H1 (cell line): ENCODE results near the gene ZSCAN10. TPM values are rescaled to one million over a fixed set of nuclear protein-coding genes. Genes with fewer than 3 reads are reported as not detected.

Source experiments
- CTCF ChIA-PET: fragments of 300-600 bp; sonication (Branson Sonifier 250); formaldehyde crosslinking; loops from one replicate; lab custom pipeline; 2021; ENCODE audit not compliant: partially characterized antibody; lab: Charles Lee
- POLR2A ChIA-PET: fragments of 300-600 bp; sonication (Branson Sonifier 250); formaldehyde crosslinking; loops from one replicate; lab custom pipeline; 2021; ENCODE audit warnings: inconsistent platforms; ENCODE audit not compliant: partially characterized antibody; lab: Charles Lee
- DNase-seq, 2 experiments: peaks; one replicate each; pipeline versions ENCODE4 v3.0.0 to v3.0.0-alpha.2; 2010 to 2022; ENCODE audit warnings: low spot score in 2 of 2, low read depth in 1 of 2, mixed read lengths in 1 of 2
- FAIRE-seq: peaks from 2 replicates; lab custom pipeline; 2011; peaks lifted over from hg19 to GRCh38; lab: Jason Lieb, UNC
- H2AFZ ChIP-seq: 2 replicates; pipeline ENCODE4 v1.8.1; 2012; ENCODE audit warnings: low read length, inconsistent platforms
- H2AK5ac ChIP-seq: 2 replicates; pipeline ENCODE4 v1.6.1; 2013; ENCODE audit warnings: low read depth, low read length
- H2BK120ac ChIP-seq: replicated peaks from 2 replicates; pipeline ENCODE3; 2013; ENCODE audit warnings: low read depth, low read length, inconsistent platforms
- H2BK12ac ChIP-seq: 2 replicates; pipeline ENCODE4 v1.6.1; 2013; ENCODE audit warnings: low read depth, low read length
- H2BK15ac ChIP-seq: 2 replicates; pipeline ENCODE4 v1.6.1; 2013; ENCODE audit warnings: low read length
- H2BK20ac ChIP-seq: 2 replicates; pipeline ENCODE4 v1.6.1; 2013; ENCODE audit warnings: low read length
- H2BK5ac ChIP-seq: 2 replicates; pipeline ENCODE4 v1.6.1; 2013; ENCODE audit warnings: low read depth, low read length
- H3K14ac ChIP-seq: 2 replicates; pipeline ENCODE4 v1.6.1; 2013; ENCODE audit warnings: inconsistent platforms; ENCODE audit not compliant: insufficient read length
- H3K18ac ChIP-seq: 2 replicates; pipeline ENCODE4 v1.6.1; 2013; ENCODE audit warnings: low read length; ENCODE audit errors: extremely low read depth
- H3K23ac ChIP-seq: 2 replicates; pipeline ENCODE4 v1.6.1; 2013; ENCODE audit warnings: inconsistent platforms; ENCODE audit not compliant: insufficient read length
- H3K23me2 ChIP-seq: 2 replicates; pipeline ENCODE4 v1.6.1; 2013; ENCODE audit warnings: low read depth, low read length
- H3K27ac ChIP-seq: 2 replicates; pipeline ENCODE4 v1.6.1; 2011; ENCODE audit warnings: low read depth, low read length, inconsistent platforms
- H3K27me3 ChIP-seq, 4 experiments: replicated peaks in 1 of 4; 1 replicate in 1 of 4; 2 replicates in 3 of 4; pipeline versions ENCODE4 v1.6.1 to v1.8.1; 2011 to 2013; ENCODE audit warnings: low read length in 3 of 4, mild to moderate bottlenecking in 3 of 4, inconsistent platforms in 2 of 4, mixed read lengths in 2 of 4, moderate library complexity in 1 of 4; ENCODE audit not compliant: control insufficient read depth in 3 of 4, insufficient read depth in 3 of 4; ENCODE audit errors: extremely low read depth in 1 of 4
- H3K36me3 ChIP-seq, 4 experiments: 2 replicates each; pipeline versions ENCODE4 v1.6.1 to v1.8.1; 2011 to 2013; ENCODE audit warnings: mild to moderate bottlenecking in 4 of 4, low read length in 3 of 4, moderate library complexity in 2 of 4, control low read depth in 1 of 4, inconsistent platforms in 1 of 4; ENCODE audit not compliant: insufficient read depth in 4 of 4, control insufficient read depth in 2 of 4
- H3K4ac ChIP-seq: replicated peaks from 2 replicates; pipeline ENCODE3; 2013; ENCODE audit warnings: low read length, low read depth, mixed read lengths, inconsistent platforms; ENCODE audit not compliant: insufficient read length
- H3K4me1 ChIP-seq, 4 experiments: replicated peaks in 1 of 4; 1 replicate in 1 of 4; 2 replicates in 3 of 4; pipeline versions ENCODE4 v1.6.1 to v1.8.1; 2011 to 2013; ENCODE audit warnings: low read length in 3 of 4, inconsistent platforms in 2 of 4, mixed read lengths in 1 of 4; ENCODE audit not compliant: insufficient read depth in 4 of 4, control insufficient read depth in 3 of 4
- H3K4me2 ChIP-seq, 2 experiments: 2 replicates each; pipeline versions ENCODE4 v1.6.1 to v1.8.1; 2011 to 2013; ENCODE audit warnings: low read depth in 2 of 2, low read length in 2 of 2, control low read depth in 1 of 2, inconsistent platforms in 1 of 2, mild to moderate bottlenecking in 1 of 2; ENCODE audit not compliant: insufficient read depth in 1 of 2
- H3K4me3 ChIP-seq, 4 experiments: fragments of 200-600, 300-600 bp in 1 of 4; sonication (generic), shearing (Covaris generic), sonication (Bioruptor Twin) in 1 of 4; 2 replicates each; pipeline versions ENCODE4 v1.5.1 to v1.8.1; 2011 to 2016; ENCODE audit warnings: low read length in 4 of 4, low read depth in 3 of 4, control low read depth in 2 of 4, inconsistent platforms in 2 of 4, mild to moderate bottlenecking in 2 of 4, mixed read lengths in 1 of 4, moderate library complexity in 1 of 4; ENCODE audit not compliant: insufficient read depth in 2 of 4; ENCODE audit errors: extremely low read depth in 1 of 4
- H3K56ac ChIP-seq: replicated peaks from 2 replicates; pipeline ENCODE3; 2013; ENCODE audit warnings: low read depth, mild to moderate bottlenecking, mixed read lengths, low read length, inconsistent platforms; ENCODE audit not compliant: insufficient read length
- H3K79me1 ChIP-seq: 2 replicates; pipeline ENCODE4 v1.6.1; 2013; ENCODE audit warnings: low read depth, low read length, control low read depth
- H3K79me2 ChIP-seq, 2 experiments: 2 replicates each; pipeline versions ENCODE4 v1.6.1 to v1.8.1; 2012 to 2013; ENCODE audit warnings: low read length in 2 of 2, mild to moderate bottlenecking in 2 of 2, inconsistent platforms in 1 of 2; ENCODE audit not compliant: insufficient read depth in 2 of 2, control insufficient read depth in 1 of 2
- H3K9ac ChIP-seq, 4 experiments: replicated peaks in 1 of 4; 1 replicate in 1 of 4; 2 replicates in 3 of 4; pipeline versions ENCODE4 v1.6.1 to v1.8.1; 2011 to 2013; ENCODE audit warnings: low read depth in 3 of 4, low read length in 3 of 4, control low read depth in 2 of 4, mild to moderate bottlenecking in 2 of 4, moderate library complexity in 2 of 4, inconsistent platforms in 1 of 4; ENCODE audit errors: extremely low read depth in 1 of 4
- H3K9me3 ChIP-seq, 2 experiments: 2 replicates each; pipeline versions ENCODE4 v1.6.1 to v1.8.1; 2012 to 2013; ENCODE audit warnings: mild to moderate bottlenecking in 2 of 2, moderate library complexity in 2 of 2, control low read depth in 1 of 2, inconsistent platforms in 1 of 2, low read depth in 1 of 2, low read length in 1 of 2, mixed read lengths in 1 of 2; ENCODE audit not compliant: insufficient read depth in 2 of 2
- H4K20me1 ChIP-seq, 2 experiments: replicated peaks in 1 of 2; 2 replicates each; pipeline versions ENCODE3 to v1.8.1; 2011 to 2013; ENCODE audit warnings: inconsistent platforms in 2 of 2, low read length in 2 of 2, mild to moderate bottlenecking in 1 of 2; ENCODE audit not compliant: insufficient read depth in 2 of 2, control insufficient read depth in 1 of 2
- H4K5ac ChIP-seq: 2 replicates; pipeline ENCODE4 v1.6.1; 2013; ENCODE audit warnings: low read length, low read depth, mixed read lengths, inconsistent platforms; ENCODE audit not compliant: insufficient read length
- H4K8ac ChIP-seq: 2 replicates; pipeline ENCODE4 v1.8.0; 2013; ENCODE audit warnings: mild to moderate bottlenecking, moderate library complexity, low read length, inconsistent platforms; ENCODE audit not compliant: insufficient read depth; ENCODE audit errors: extremely low read depth
- H4K91ac ChIP-seq: replicated peaks from 2 replicates; pipeline ENCODE3; 2013; ENCODE audit warnings: low read length, mixed read lengths, inconsistent platforms; ENCODE audit not compliant: insufficient read length
- SAP30 ChIP-seq: fragments of 300-600 bp; sonication (generic); IDR thresholded peaks from 2 replicates; pipeline ENCODE4 v1.7.1; 2012; ENCODE audit warnings: low read length, moderate library complexity, mild to moderate bottlenecking, inconsistent platforms; ENCODE audit not compliant: insufficient read depth, insufficient replicate concordance
- WGBS, 2 experiments: shearing (Covaris generic) in 1 of 2; methylation state at CpG; one replicate each; pipeline versions ENCODE4 v1.1.6 to v1.1.7; 2013 to 2015; ENCODE audit warnings: low lambda C conversion rate in 2 of 2, mixed read lengths in 2 of 2, inconsistent platforms in 1 of 2, low coverage in 1 of 2, missing lambda C conversion rate in 1 of 2; ENCODE audit not compliant: insufficient replicate concordance in 2 of 2, insufficient coverage in 1 of 2, insufficient read length in 1 of 2; ENCODE audit errors: extremely low coverage in 1 of 2, missing lambda C conversion rate in 1 of 2; 5-methylcytosine and 5-hydroxymethylcytosine counted together
- polyA plus RNA-seq, 7 experiments: library from polyadenylated mRNA; depleted of rRNA in 3 of 7; stranded (reverse) in 5 of 7; unstranded in 2 of 7; fragments of >200 nt in 5 of 7; fragments of 200-250 nt in 2 of 7; gene quantifications; 1 replicate in 5 of 7; 2 replicates in 1 of 7; 4 replicates in 1 of 7; pipeline versions ENCODE4 v1.2.1 to v1.2.3, GENCODE V29; 2011 to 2013; ENCODE audit warnings: missing spikeins in 2 of 7, mixed read lengths in 2 of 7
- total RNA-seq: library from RNA; stranded (reverse); fragmentation: NEBNext Ultra II Directional; extraction: Animal tissue kit (Norgen Biotek cat#: 25700); gene quantifications from 2 replicates; pipeline ENCODE4 v1.2.1, GENCODE V29; 2021
- TF ChIP-seq, protein P1 (sequence below), 3 experiments: IDR thresholded peaks; 1 replicate in 2 of 3; 2 replicates in 1 of 3; pipeline versions ENCODE4 v1.5.1 to v1.6.1; 2011; ENCODE audit warnings: low read length in 3 of 3, mild to moderate bottlenecking in 3 of 3, inconsistent platforms in 2 of 3, low read depth in 1 of 3, moderate library complexity in 1 of 3; ENCODE audit not compliant: insufficient read depth in 1 of 3; ENCODE audit errors: control extremely low read depth in 1 of 3

Gene ZSCAN10
- total and polyA plus RNA-seq, 2 of the 8 experiments (the other 6 are each of a cell fraction or from before 2014, with no cell fraction given) = 209 to 314 TPM

DNA sequence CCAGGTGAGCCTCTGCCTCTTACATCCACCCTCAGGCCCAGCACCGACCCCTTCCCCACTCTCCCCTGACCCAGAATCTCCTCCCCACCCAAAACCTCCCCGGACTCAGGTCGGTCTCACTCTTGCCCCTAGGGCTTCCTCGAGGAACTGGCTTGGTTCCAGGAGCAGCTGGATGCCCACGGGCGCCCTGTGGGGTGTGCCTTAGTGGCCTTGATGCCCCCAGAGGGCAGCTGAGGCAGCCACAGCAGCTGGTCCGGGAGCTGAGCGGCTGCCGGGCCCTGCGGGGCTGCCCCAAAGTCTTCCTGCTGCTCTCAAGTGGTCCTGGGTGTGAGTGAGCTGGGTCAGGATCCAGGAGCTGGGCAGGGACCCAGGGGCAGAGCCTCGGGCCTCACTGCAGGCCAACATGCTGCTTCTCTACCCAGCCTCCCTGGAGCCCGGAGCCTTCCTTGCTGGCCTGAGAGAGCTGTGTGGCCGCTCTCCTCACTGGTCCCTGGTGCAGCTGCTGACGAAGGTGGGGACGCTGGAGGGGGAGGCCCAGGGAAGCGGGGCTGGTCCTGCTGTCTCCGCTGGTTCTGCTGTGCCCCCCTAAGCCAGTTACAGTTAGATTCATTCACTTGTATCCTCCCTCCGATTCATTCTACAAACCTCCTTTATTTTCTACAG lies 45.4 kb upstream of the ZSCAN10 start:
- no peak overlapping the region for H3K4ac ChIP-seq
- H2BK20ac ChIP-seq = no peak overlapping the region
- H3K9ac ChIP-seq = no peak overlapping the region; a peak in 1 of 7 replicates
- no peaks in the 10 kb centered on the region for H3K79me2 ChIP-seq
- H3K23ac ChIP-seq = no peak overlapping the region
- POLR2A ChIA-PET = interaction anchor here (0.6 to 8.6 kb wide), 11 partner anchors 9 to 308 kb away, joined by 3 to 69 read pairs (median 5); partner anchors contain the start of genes TNFRSF12A, ZNF213 and ZSCAN10
- DNase-seq = no peak
- H3K23me2 ChIP-seq = peaks cover 2% of the 10 kb centered on the region; the same call in 1 of the 2 replicates
- no peaks in the 10 kb centered on the region for H3K9me3 ChIP-seq
- no peak overlapping the region for H3K18ac ChIP-seq
- H2AK5ac ChIP-seq = no peak overlapping the region
- 88% methylated on average over 18 of the region's 18 CpGs; no CpG with 5 or more reads in 1 of the 2 experiments for WGBS, 2 experiments
- H4K8ac ChIP-seq = peak overlapping the region; percentile 68; the same call in 1 of the 2 replicates
- H2BK15ac ChIP-seq = no peak overlapping the region
- H4K5ac ChIP-seq = no peak overlapping the region
- H4K20me1 ChIP-seq = peaks cover 0 to 8% of the 10 kb centered on the region in 2 experiments
- H3K4me3 ChIP-seq = no peak overlapping the region
- no peak overlapping the region for H2AFZ ChIP-seq
- peaks cover 0 to 3% (median 2%) of the 10 kb centered on the region in 4 experiments; a peak in 3 of 7 replicates for H3K4me1 ChIP-seq
- H3K27ac ChIP-seq = no peak overlapping the region
- H3K4me2 ChIP-seq = no peak overlapping the region
- no peak for FAIRE-seq
- no peak overlapping the region for H3K14ac ChIP-seq
- H3K79me1 ChIP-seq = no peaks in the 10 kb centered on the region
- peaks cover 0 to 18% (median 12%) of the 10 kb centered on the region in 4 experiments; a peak in 5 of 7 replicates for H3K27me3 ChIP-seq
- no peak overlapping the region for H2BK5ac ChIP-seq
- CTCF ChIA-PET = interaction anchor here (0.7 to 10.9 kb wide), 4 partner anchors 13 to 74 kb away, joined by 3 to 174 read pairs (median 4); partner anchors contain the start of gene ZNF213
- no peak overlapping the region for H2BK120ac ChIP-seq
- peaks cover 0 to 8% (median 3%) of the 10 kb centered on the region in 4 experiments; a peak in 4 of 8 replicates for H3K36me3 ChIP-seq
- no peak overlapping the region for H2BK12ac ChIP-seq
- no peak overlapping the region for H4K91ac ChIP-seq
- H3K56ac ChIP-seq = no peak overlapping the region
- no peak for TF ChIP-seq SAP30
- TF ChIP-seq, protein P1, sequence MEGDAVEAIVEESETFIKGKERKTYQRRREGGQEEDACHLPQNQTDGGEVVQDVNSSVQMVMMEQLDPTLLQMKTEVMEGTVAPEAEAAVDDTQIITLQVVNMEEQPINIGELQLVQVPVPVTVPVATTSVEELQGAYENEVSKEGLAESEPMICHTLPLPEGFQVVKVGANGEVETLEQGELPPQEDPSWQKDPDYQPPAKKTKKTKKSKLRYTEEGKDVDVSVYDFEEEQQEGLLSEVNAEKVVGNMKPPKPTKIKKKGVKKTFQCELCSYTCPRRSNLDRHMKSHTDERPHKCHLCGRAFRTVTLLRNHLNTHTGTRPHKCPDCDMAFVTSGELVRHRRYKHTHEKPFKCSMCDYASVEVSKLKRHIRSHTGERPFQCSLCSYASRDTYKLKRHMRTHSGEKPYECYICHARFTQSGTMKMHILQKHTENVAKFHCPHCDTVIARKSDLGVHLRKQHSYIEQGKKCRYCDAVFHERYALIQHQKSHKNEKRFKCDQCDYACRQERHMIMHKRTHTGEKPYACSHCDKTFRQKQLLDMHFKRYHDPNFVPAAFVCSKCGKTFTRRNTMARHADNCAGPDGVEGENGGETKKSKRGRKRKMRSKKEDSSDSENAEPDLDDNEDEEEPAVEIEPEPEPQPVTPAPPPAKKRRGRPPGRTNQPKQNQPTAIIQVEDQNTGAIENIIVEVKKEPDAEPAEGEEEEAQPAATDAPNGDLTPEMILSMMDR (IDR thresholded peaks at IDR 0.05; ENCODE audit: control extremely low read depth in 1 of 3, insufficient read depth in 1 of 3, low read depth in 1 of 3, low read length in 3 of 3) = 0 out of 4 replicates have a peak, but pooled peaks of 1 of the 3 experiments have one; percentile 9
